Loucy (cell line): ENCODE results near the gene TUBGCP3.

Experiments
- H2AFZ ChIP-seq: fragments of 200-600 bp; sonication (generic); 2 replicates; pipeline ENCODE4 v1.6.0; 2016; ENCODE audit warnings: antibody characterized with exemption, mild to moderate bottlenecking, low read length, moderate library complexity
- H3F3A ChIP-seq: fragments of 200-600 bp; 2 replicates; pipeline ENCODE4 v1.6.0; 2016; ENCODE audit warnings: antibody characterized with exemption, low read depth, mild to moderate bottlenecking
- H3K27me3 ChIP-seq: fragments of 200-600 bp; sonication (generic); 2 replicates; pipeline ENCODE4 v1.6.1; 2014; ENCODE audit warnings: low read length, mild to moderate bottlenecking; ENCODE audit not compliant: insufficient read depth, poor library complexity, severe bottlenecking
- H3K36me3 ChIP-seq: fragments of 200-600 bp; sonication (generic); 2 replicates; pipeline ENCODE4 v1.6.1; 2016; ENCODE audit warnings: low read length; ENCODE audit not compliant: insufficient read depth
- H3K4me1 ChIP-seq: fragments of 200-600 bp; sonication (generic); 2 replicates; pipeline ENCODE4 v1.5.1; 2014; ENCODE audit warnings: low read length, mild to moderate bottlenecking; ENCODE audit not compliant: insufficient read depth, poor library complexity, severe bottlenecking
- H3K4me2 ChIP-seq: fragments of 200-600 bp; sonication (generic); 2 replicates; pipeline ENCODE4 v1.6.0; 2014; ENCODE audit warnings: antibody characterized with exemption, low read length, low read depth, mild to moderate bottlenecking; ENCODE audit not compliant: poor library complexity, severe bottlenecking
- H3K4me3 ChIP-seq: fragments of 200-600 bp; sonication (generic); 2 replicates; pipeline ENCODE4 v1.5.1; 2014; ENCODE audit warnings: low read length, mild to moderate bottlenecking, mixed read lengths; ENCODE audit not compliant: poor library complexity, severe bottlenecking
- H3K79me2 ChIP-seq: fragments of 200-600 bp; sonication (generic); 2 replicates; pipeline ENCODE4 v1.6.1; 2014; ENCODE audit warnings: low read length; ENCODE audit not compliant: insufficient read depth
- H3K9ac ChIP-seq: fragments of 200-600 bp; sonication (generic); 2 replicates; pipeline ENCODE4 v1.6.0; 2014; ENCODE audit warnings: mild to moderate bottlenecking, low read depth, low read length, moderate library complexity; ENCODE audit not compliant: poor library complexity, severe bottlenecking
- H3K9me2 ChIP-seq: fragments of 200-600 bp; sonication (generic); replicated peaks from 2 replicates; pipeline ENCODE4 v1.6.1; 2016; ENCODE audit warnings: low read depth, low read length, mixed read lengths
- H3K9me3 ChIP-seq: fragments of 200-600 bp; sonication (generic); 2 replicates; pipeline ENCODE4 v1.6.1; 2014; ENCODE audit warnings: mild to moderate bottlenecking, antibody characterized with exemption, low read length, low read depth; ENCODE audit not compliant: insufficient read depth
- H4K20me1 ChIP-seq: fragments of 200-600 bp; sonication (generic); 2 replicates; pipeline ENCODE4 v1.6.0; 2014; ENCODE audit warnings: antibody characterized with exemption, low read length, mild to moderate bottlenecking; ENCODE audit not compliant: insufficient read depth, poor library complexity, severe bottlenecking
- EZH2phosphoT487 ChIP-seq: fragments of 200-600 bp; IDR thresholded peaks from 2 replicates; pipeline ENCODE4 v1.6.1; 2018; ENCODE audit warnings: antibody characterized with exemption, mild to moderate bottlenecking, moderate library complexity, borderline replicate concordance
- TF ChIP-seq, protein P1 (sequence below): fragments of 200-600 bp; sonication (generic); conservative IDR thresholded peaks from 2 replicates; pipeline ENCODE4 v1.5.1; 2014; ENCODE audit warnings: mild to moderate bottlenecking, antibody characterized with exemption, low read length

Gene TUBGCP3

DNA sequence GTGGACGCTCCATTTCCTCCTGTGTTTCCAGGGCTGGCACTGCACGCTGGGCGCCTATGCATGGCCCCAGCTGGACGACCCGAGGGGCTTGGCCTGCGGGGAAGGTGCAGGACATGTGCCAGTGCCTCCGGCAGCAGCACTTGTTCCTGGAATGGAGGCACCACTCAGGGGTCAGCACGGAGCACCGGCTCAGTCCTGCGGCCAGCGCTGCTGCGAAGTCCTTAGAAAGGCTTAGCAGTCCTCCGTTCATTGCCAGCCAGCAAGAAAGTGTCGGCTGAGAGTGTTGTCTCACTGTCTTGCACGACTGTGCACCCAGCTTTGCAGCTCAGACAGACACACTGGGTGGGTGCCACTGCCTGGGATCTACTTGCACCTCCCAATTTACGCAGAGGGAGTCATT is 36.1 kb upstream of the TUBGCP3 start:
- H3K4me3 ChIP-seq, result no peak overlapping the region
- H3K4me2 ChIP-seq, result no peak overlapping the region
- H3K4me1 ChIP-seq, result no peaks in the 10 kb centered on the region
- no peaks in the 10 kb centered on the region for H3K9me2 ChIP-seq
- no peak for TF ChIP-seq EZH2phosphoT487
- TF ChIP-seq, protein P1, sequence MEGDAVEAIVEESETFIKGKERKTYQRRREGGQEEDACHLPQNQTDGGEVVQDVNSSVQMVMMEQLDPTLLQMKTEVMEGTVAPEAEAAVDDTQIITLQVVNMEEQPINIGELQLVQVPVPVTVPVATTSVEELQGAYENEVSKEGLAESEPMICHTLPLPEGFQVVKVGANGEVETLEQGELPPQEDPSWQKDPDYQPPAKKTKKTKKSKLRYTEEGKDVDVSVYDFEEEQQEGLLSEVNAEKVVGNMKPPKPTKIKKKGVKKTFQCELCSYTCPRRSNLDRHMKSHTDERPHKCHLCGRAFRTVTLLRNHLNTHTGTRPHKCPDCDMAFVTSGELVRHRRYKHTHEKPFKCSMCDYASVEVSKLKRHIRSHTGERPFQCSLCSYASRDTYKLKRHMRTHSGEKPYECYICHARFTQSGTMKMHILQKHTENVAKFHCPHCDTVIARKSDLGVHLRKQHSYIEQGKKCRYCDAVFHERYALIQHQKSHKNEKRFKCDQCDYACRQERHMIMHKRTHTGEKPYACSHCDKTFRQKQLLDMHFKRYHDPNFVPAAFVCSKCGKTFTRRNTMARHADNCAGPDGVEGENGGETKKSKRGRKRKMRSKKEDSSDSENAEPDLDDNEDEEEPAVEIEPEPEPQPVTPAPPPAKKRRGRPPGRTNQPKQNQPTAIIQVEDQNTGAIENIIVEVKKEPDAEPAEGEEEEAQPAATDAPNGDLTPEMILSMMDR, result no peak
- H3K9me3 ChIP-seq, result no peaks in the 10 kb centered on the region
- no peak overlapping the region for H2AFZ ChIP-seq
- H3K27me3 ChIP-seq, result no peaks in the 10 kb centered on the region
- no peaks in the 10 kb centered on the region for H4K20me1 ChIP-seq
- no peak overlapping the region for H3K9ac ChIP-seq
- H3K79me2 ChIP-seq, result no peaks in the 10 kb centered on the region
- no peaks in the 10 kb centered on the region for H3K36me3 ChIP-seq
- H3F3A ChIP-seq, result no peaks in the 10 kb centered on the region

DNA sequence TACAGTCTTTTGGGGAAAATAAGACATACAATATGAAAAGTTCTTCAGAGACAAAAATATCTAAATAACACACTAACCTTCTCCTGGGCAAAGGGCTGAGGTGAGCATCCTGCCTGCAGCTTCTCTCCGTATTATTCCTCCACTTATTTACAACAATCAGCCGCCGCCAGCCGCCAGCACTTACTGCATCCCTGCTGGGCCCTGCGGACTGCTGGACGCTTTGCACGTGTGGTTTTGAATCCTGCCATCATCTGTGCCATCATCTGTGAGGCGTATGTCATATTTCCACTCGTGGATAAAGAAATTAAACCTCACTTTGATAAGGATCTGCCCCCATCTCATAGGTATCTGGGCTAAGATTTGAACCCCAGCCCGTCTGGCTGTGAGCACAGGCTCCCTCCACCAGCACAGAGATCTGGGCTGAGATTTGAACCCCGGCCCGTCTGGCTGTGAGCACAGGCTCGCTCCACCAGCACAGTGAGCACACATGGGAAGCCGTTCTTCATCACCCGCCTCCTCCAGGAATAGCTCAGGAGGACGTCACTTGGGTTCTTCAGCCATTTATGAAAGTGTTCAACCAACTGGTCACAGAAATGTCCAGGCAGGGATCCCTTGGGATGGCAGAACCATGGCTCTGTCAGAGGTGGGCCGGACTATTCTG is 35.2 kb upstream of the TUBGCP3 start:
- Histone ChIP-seq H3K27me3 (no peaks in the 10 kb centered on the region), H3K9ac (no peak overlapping the region), H3K4me1 (no peaks in the 10 kb centered on the region), H3K4me2 (no peak overlapping the region), H4K20me1 (no peaks in the 10 kb centered on the region), H3K9me3 (no peaks in the 10 kb centered on the region), H2AFZ (no peak overlapping the region), H3K36me3 (no peaks in the 10 kb centered on the region), H3F3A (no peaks in the 10 kb centered on the region), H3K79me2 (no peaks in the 10 kb centered on the region), H3K4me3 (no peak overlapping the region), H3K9me2 (no peaks in the 10 kb centered on the region)
- TF ChIP-seq EZH2phosphoT487, result no peak
- TF ChIP-seq, protein P1, result no peak

DNA sequence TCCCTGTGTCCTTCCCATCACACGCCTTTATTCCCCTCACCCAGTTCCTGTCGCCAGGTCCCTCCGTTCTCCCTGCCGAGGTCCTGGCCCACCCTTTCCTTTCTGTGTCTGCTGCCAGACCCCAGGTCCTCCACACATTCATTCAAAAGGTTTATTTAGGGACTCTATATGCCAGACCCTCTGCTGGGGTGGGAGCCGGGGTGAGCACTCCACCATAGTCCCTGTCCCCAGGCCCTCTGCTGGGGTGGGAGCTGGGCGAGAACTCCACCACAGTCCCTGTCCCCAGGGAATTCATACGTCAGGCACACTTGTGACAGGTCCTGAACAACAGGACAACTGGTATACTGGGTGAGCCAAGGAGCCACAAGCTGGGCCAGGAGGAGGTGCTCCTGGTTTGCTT is 34.4 kb upstream of the TUBGCP3 start:
- Histone ChIP-seq H3K36me3 (no peaks in the 10 kb centered on the region), H2AFZ (no peak overlapping the region), H3K27me3 (no peaks in the 10 kb centered on the region), H3F3A (no peaks in the 10 kb centered on the region), H3K4me3 (no peak overlapping the region), H3K9me3 (no peaks in the 10 kb centered on the region), H3K9me2 (no peaks in the 10 kb centered on the region), H3K9ac (no peak overlapping the region), H4K20me1 (no peaks in the 10 kb centered on the region), H3K4me1 (no peaks in the 10 kb centered on the region), H3K4me2 (no peak overlapping the region), H3K79me2 (no peaks in the 10 kb centered on the region)
- TF ChIP-seq, protein P1, result no peak
- TF ChIP-seq EZH2phosphoT487, result no peak
